Ishikawa (cell line): ENCODE results near the gene PLD1.

Source experiments
- EGR1 ChIP-seq: IDR thresholded peaks from 2 replicates; pipeline ENCODE4 v1.6.1; 2012
- EP300 ChIP-seq: IDR thresholded peaks from 2 replicates; pipeline ENCODE4 v1.6.1; 2012; ENCODE audit warnings: borderline replicate concordance
- REST ChIP-seq: IDR thresholded peaks from 2 replicates; pipeline ENCODE4 v1.6.1; 2012; ENCODE audit warnings: low read depth, mild to moderate bottlenecking
- TAF1 ChIP-seq: IDR thresholded peaks from 2 replicates; pipeline ENCODE4 v1.6.1; 2012; ENCODE audit warnings: low read depth, mild to moderate bottlenecking
- YY1 ChIP-seq: IDR thresholded peaks from 2 replicates; pipeline ENCODE4 v1.6.1; 2012; ENCODE audit warnings: low read depth

DNA sequence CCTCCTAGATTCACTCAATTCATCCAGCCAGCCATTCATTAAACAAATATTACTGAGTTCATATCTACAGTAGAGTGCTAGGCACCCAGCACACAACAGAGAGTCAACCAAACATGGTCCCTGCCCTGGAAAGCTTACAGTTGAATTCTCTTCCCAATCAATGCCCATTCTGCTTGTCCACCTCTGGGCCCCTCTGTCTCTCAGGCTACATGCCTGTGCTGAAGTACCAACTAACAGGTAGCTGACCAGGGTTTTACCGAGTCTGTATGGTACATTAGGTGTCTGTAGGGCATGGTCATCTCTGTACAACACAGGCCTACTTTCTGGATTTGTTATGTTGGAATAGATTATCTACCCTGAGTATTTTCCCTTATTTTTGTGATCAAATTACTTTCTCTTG is 23.3 kb downstream of the PLD1 start:
- TF ChIP-seq EP300 (no peak), TAF1 (no peak), YY1 (no peak), EGR1 (no peak), REST (no peak)
